Measurements from ENCODE around the gene ZBTB21. TPM values are rescaled to one million over a fixed set of nuclear protein-coding genes. Genes with fewer than 3 reads are reported as not detected.

ZBTB21 gene
- total and polyA plus RNA-seq, 4 donors: 7.3 to 14.6 (median 10.4) TPM

DNA sequence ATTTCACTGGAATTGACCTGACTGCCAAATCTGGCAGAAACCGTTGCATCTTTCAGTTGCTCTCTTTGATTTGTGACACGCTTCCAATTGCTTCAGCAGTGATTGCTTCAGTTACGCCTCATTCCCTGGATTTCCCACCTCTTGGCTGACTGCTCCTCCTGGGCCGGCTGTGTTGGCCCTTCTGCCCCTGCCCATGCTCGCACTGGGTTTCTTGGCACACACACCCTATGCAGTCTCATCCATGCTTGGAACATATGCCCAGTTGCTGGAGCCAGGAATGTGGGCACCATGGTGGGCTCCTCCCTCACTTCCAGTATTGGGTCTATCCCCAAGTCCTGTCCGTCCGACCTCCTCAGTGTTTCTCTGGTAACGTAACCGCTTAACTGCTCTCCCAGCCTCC is 2.2 kb upstream of the ZBTB21 start:
- peaks cover 24% of the 10 kb centered on the region for H3K4me1 ChIP-seq (ENCODE audit: control insufficient read depth, insufficient read depth, low read length)
- no peaks in the 10 kb centered on the region for H3K9me3 ChIP-seq (ENCODE audit: control insufficient read depth, insufficient read depth, low read length)
- H3K36me3 ChIP-seq (ENCODE audit: control insufficient read depth, insufficient read depth, low read length): no peaks in the 10 kb centered on the region
- H3K27me3 ChIP-seq (ENCODE audit: control insufficient read depth, insufficient read depth, low read length): no peaks in the 10 kb centered on the region
- H3K4me3 ChIP-seq (ENCODE audit: low read depth, low read length): no peak overlapping the region
- WGBS (ENCODE audit: insufficient coverage): 56% methylated on average over 9 of the region's 9 CpGs
- H3K27ac ChIP-seq (ENCODE audit: low read depth, low read length): no peak overlapping the region
- peak in 3 of 6 donors; percentile 20 to 75 (median 62) for DNase-seq (ENCODE audit: low read depth in 4 of 6, low spot score in 6 of 6)

DNA sequence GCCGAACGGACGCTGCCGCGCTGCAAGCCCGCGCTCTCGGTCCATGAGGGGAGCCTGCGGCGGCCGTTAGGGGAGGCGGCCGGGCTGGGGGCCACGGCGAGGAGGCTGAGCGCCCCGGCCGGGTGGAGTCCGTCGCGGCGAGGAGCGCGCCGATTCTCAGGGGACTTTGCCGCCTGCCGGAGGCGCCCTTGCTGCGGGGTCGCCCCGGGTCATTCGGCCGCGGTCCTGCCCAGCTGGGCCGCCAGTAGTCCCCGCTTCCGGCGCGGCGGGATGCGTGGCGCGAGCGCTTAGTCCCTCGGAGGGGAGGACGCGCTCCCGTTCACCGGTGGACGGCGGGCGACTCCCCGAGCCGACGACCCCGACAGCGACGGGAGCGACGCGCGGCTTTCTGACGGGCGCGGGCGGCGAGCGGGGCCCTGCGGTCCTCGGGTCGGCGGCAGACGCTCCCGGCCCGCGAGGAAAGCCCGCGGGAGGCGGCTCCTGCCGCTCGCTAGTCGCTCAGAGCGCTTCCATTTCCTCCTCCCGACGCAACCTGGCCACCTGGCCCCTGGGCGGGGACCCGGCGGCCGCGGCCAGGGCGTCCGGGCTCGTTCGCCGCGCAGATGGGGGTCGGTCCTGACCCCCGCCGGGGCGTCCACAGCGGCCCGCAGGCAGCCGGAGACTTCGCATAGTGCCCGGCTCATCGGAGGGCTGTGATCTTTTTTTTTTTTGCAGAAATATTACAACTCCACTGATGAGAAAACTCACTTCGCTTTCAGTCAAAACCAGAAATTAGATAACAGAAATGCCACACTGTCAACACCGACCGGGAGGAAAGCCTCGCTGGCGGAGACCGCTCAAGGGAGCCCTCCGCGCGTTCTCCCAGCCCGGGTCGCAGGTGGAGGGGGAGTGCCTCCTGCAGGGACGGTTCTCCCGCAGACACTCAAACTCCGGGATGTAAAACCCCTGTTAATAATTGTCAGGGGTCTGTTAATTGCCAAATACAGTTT is 641 bp upstream of the ZBTB21 start:
- no peaks in the 10 kb centered on the region for H3K9me3 ChIP-seq (ENCODE audit: control insufficient read depth, insufficient read depth, low read length)
- peak overlapping the region; percentile 24 for H3K4me3 ChIP-seq (ENCODE audit: low read depth, low read length)
- H3K4me1 ChIP-seq (ENCODE audit: control insufficient read depth, insufficient read depth, low read length): peaks cover 24% of the 10 kb centered on the region
- 1% methylated on average over 118 of the region's 120 CpGs for WGBS (ENCODE audit: insufficient coverage)
- no peaks in the 10 kb centered on the region for H3K36me3 ChIP-seq (ENCODE audit: control insufficient read depth, insufficient read depth, low read length)
- H3K27ac ChIP-seq (ENCODE audit: low read depth, low read length): peak overlapping the region; percentile 16
- DNase-seq (ENCODE audit: low read depth in 4 of 6, low spot score in 6 of 6): peak in 1 of 6 donors; percentile 33
- H3K27me3 ChIP-seq (ENCODE audit: control insufficient read depth, insufficient read depth, low read length): no peaks in the 10 kb centered on the region

DNA sequence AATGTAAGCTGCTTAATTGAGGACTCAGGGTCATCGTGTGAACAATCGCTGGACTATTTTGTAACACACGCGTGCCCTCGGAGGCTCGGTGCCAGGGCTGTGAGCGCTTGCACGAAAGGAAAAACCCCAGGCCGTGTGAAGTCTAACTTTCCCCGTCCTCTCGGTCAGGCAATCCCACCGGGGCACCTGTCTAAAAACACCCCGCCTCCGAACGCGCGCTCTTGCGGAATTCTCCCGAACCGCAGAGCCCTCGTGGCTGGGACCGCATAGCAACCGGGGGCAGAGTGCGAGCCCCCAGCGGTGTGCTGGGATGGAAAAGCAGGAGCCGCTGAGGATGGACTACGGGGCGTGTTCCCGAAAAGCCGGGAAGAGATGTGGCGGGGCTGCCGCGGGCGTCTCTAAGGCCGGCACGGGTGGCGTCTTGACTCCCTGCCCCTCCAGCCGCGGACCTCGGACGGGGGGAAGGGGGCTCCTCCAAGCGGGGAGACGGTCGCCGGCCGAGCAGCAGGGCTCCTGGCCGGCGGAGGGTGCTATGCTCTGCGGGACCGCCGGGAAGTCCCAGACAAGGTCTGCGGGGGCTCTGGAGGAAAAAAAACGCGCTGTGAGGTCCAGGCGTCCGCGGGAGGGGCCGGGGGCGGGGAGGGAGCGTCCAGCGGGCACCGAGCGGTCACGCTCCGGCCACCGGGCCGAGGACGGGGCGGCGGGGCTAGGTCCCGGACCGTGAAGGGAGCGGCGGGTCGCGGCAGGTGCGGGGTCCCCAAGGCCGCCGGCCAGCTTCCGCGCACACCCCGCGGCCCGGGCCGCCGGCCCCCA is 936 bp downstream of the ZBTB21 start:
- Histone ChIP-seq H3K4me1 (ENCODE audit: control insufficient read depth, insufficient read depth, low read length) (peaks cover 24% of the 10 kb centered on the region), H3K9me3 (ENCODE audit: control insufficient read depth, insufficient read depth, low read length) (no peaks in the 10 kb centered on the region), H3K36me3 (ENCODE audit: control insufficient read depth, insufficient read depth, low read length) (no peaks in the 10 kb centered on the region), H3K4me3 (ENCODE audit: low read depth, low read length) (peak overlapping the region; percentile 83), H3K27ac (ENCODE audit: low read depth, low read length) (peak overlapping the region; percentile 98), H3K27me3 (ENCODE audit: control insufficient read depth, insufficient read depth, low read length) (no peaks in the 10 kb centered on the region)
- peak in 3 of 6 donors; percentile 20 to 75 (median 50) for DNase-seq (ENCODE audit: low read depth in 4 of 6, low spot score in 6 of 6)
- WGBS (ENCODE audit: insufficient coverage): under 1% methylated on average over 86 of the region's 86 CpGs

DNA sequence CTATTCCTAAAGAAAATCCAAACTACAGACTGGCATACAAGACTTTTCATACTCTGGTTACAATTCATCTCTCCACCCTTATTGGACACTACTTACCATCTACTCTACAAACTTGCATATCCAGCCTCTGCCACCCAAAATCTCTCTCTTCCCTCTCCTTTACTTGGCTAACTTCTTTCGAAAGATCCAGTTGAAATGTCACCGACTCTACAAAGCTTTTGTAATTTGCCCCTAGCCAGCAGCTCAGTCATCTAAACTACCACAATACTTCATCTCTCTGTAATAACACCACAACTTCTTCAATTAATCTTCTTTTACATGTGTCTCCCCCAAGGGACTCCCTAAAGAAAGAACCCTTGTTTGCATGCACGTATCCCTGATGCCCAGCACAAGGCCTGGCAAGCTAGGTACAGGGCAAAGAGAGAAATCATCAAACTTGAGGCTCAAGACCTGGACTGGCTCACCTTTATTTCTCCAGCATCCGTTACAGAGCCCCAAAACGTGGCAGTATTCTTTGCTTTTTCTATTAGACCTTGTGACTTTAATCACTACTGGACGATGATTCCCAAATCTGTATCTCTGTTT is 2.7 kb downstream of the ZBTB21 start:
- no peak for DNase-seq (ENCODE audit: low read depth in 4 of 6, low spot score in 6 of 6)

DNA sequence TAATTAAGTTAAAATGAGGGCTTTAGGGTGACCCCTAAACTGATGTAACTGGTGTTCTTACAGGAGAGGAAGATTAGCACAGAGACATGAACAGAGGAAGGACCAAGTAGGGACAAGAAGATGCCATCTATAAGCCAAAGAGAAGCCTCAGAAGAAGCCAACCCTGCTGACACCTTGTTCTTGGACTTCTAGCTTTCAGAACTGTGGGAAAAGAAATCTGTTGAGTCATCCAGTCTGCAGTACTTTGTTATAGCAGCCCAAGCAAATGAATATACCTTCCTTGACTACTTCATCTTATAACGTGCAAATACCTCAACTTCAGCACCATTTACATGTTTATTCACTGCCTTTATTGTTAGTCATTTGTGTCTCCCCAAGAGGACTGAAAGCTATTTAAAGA is 3.4 kb downstream of the ZBTB21 start:
- H3K27ac ChIP-seq (ENCODE audit: low read depth, low read length): no peak overlapping the region
- no CpG with 5 or more reads among the region's 1 CpG for WGBS (ENCODE audit: insufficient coverage)

More for the DNA sequence above, 2.7 kb downstream of the ZBTB21 start:
- H3K4me1 ChIP-seq (ENCODE audit: control insufficient read depth, insufficient read depth, low read length): peaks cover 15% of the 10 kb centered on the region
- H3K4me3 ChIP-seq (ENCODE audit: low read depth, low read length): no peak overlapping the region
- no peaks in the 10 kb centered on the region for H3K27me3 ChIP-seq (ENCODE audit: control insufficient read depth, insufficient read depth, low read length)
- no peaks in the 10 kb centered on the region for H3K36me3 ChIP-seq (ENCODE audit: control insufficient read depth, insufficient read depth, low read length)
- H3K9me3 ChIP-seq (ENCODE audit: control insufficient read depth, insufficient read depth, low read length): no peaks in the 10 kb centered on the region
- H3K27ac ChIP-seq (ENCODE audit: low read depth, low read length): no peak overlapping the region
- WGBS (ENCODE audit: insufficient coverage): 95% methylated on average over 6 of the region's 6 CpGs

DNA sequence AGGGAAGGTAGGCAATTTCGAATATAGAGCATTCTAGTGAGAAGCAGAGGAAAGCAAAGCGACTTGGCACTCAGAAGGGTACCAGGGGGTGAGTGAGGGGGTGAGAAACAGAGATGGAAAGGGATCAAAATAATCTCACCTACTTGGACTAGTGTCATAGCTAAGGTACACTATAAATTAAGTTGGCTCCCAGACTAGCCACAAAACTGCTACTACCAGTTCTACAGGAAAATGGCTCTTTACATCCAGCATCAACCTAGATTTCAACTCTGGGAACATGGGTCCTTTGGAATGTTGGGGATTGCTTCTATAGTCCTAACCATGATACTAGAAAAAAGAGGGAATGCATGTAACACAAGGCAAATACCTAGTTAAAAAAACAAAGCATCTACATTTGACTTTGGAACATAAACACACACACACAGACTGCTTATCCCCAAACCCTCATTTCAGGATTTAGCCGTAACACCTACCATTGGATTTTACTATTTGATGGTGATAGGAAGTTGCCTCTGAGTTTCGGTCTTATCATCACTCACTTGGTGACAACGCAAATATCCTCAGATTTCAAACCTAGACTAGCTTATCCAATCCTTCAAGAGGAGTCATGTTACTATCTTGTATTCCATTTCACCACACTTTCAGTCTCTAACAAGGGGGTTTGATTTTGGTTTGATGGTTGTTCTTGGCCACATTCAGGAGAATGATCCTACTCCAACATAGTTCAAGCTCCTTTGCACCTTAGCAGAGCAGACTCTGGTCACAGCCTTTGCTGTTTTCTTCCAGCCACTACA is 5.6 kb downstream of the ZBTB21 start:
- no peak overlapping the region for H3K4me3 ChIP-seq (ENCODE audit: low read depth, low read length)
- H3K36me3 ChIP-seq (ENCODE audit: control insufficient read depth, insufficient read depth, low read length): peaks cover 7% of the 10 kb centered on the region
- no peak overlapping the region for H3K27ac ChIP-seq (ENCODE audit: low read depth, low read length)
- no peaks in the 10 kb centered on the region for H3K9me3 ChIP-seq (ENCODE audit: control insufficient read depth, insufficient read depth, low read length)
- no peaks in the 10 kb centered on the region for H3K27me3 ChIP-seq (ENCODE audit: control insufficient read depth, insufficient read depth, low read length)
- H3K4me1 ChIP-seq (ENCODE audit: control insufficient read depth, insufficient read depth, low read length): peaks cover 6% of the 10 kb centered on the region
- DNase-seq (ENCODE audit: low read depth in 4 of 6, low spot score in 6 of 6): no peak
- WGBS (ENCODE audit: insufficient coverage): no CpG with 5 or more reads among the region's 5 CpGs

More for the DNA sequence above, 3.4 kb downstream of the ZBTB21 start:
- Histone ChIP-seq H3K4me3 (ENCODE audit: low read depth, low read length) (no peak overlapping the region), H3K36me3 (ENCODE audit: control insufficient read depth, insufficient read depth, low read length) (no peaks in the 10 kb centered on the region), H3K9me3 (ENCODE audit: control insufficient read depth, insufficient read depth, low read length) (no peaks in the 10 kb centered on the region), H3K4me1 (ENCODE audit: control insufficient read depth, insufficient read depth, low read length) (peaks cover 10% of the 10 kb centered on the region), H3K27me3 (ENCODE audit: control insufficient read depth, insufficient read depth, low read length) (no peaks in the 10 kb centered on the region)
- no peak for DNase-seq (ENCODE audit: low read depth in 4 of 6, low spot score in 6 of 6)

DNA sequence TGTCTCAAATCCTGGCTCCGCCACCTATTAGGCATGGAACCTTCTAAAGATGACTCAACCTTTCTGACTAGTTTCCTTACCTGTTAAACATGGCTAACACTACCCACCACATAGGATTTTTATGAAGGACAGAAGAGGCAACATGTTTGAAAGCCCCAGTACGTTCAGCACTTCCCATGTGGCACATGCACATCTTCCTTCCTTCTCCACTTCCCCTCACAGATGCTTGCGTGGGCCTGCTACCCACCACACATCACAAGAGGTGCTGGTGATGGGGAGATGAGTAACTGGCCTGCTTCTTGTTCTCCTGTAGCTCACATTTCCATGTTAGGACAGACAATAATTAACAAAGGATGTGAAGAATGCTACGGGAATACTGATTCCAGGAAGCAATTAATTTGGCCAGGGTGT is 7.1 kb downstream of the ZBTB21 start:
- Histone ChIP-seq H3K9me3 (ENCODE audit: control insufficient read depth, insufficient read depth, low read length) (no peaks in the 10 kb centered on the region), H3K4me3 (ENCODE audit: low read depth, low read length) (no peak overlapping the region), H3K27me3 (ENCODE audit: control insufficient read depth, insufficient read depth, low read length) (no peaks in the 10 kb centered on the region), H3K27ac (ENCODE audit: low read depth, low read length) (no peak overlapping the region), H3K36me3 (ENCODE audit: control insufficient read depth, insufficient read depth, low read length) (peaks cover 8% of the 10 kb centered on the region), H3K4me1 (ENCODE audit: control insufficient read depth, insufficient read depth, low read length) (no peaks in the 10 kb centered on the region)
- WGBS (ENCODE audit: insufficient coverage): no CpG with 5 or more reads among the region's 4 CpGs
- no peak for DNase-seq (ENCODE audit: low read depth in 4 of 6, low spot score in 6 of 6)

DNA sequence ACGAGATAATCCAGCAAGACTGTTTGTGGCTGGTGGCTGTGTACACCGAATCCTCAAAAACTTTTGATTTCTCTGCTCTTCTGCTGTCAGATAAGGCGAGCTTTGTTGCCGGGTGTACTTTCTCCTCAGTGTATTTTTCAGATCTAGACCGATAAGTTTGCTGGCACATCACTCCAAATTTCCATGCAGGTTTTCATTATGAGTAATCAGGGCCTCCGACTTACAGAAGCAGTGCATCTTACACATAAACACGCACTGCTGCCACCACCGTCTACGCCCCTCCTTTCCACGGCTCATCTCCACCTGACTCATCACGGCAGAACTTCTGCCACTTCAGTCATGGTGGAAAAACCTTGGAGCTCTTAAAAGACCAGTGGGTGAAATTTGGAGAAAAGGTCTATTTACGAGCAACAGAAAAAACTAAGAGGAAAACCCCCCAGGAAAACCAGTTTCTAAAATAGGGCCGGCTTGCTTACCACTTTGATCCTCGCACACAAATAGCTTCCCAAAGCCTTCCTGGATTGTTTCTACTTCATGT is 7.7 kb downstream of the ZBTB21 start:
- no peaks in the 10 kb centered on the region for H3K9me3 ChIP-seq (ENCODE audit: control insufficient read depth, insufficient read depth, low read length)
- no peaks in the 10 kb centered on the region for H3K4me1 ChIP-seq (ENCODE audit: control insufficient read depth, insufficient read depth, low read length)
- peaks cover 8% of the 10 kb centered on the region for H3K36me3 ChIP-seq (ENCODE audit: control insufficient read depth, insufficient read depth, low read length)
- no peaks in the 10 kb centered on the region for H3K27me3 ChIP-seq (ENCODE audit: control insufficient read depth, insufficient read depth, low read length)
- no peak overlapping the region for H3K27ac ChIP-seq (ENCODE audit: low read depth, low read length)
- 95% methylated on average over 3 of the region's 14 CpGs for WGBS (ENCODE audit: insufficient coverage)
- H3K4me3 ChIP-seq (ENCODE audit: low read depth, low read length): no peak overlapping the region
- no peak for DNase-seq (ENCODE audit: low read depth in 4 of 6, low spot score in 6 of 6)
